ENCODE measurements around the gene CAMK2D. TPM values are rescaled to one million over a fixed set of nuclear protein-coding genes. Genes with fewer than 3 reads are reported as not detected.

CAMK2D gene
- total and polyA plus RNA-seq, 10 donors: 5.9 to 44.2 (median 33.3) TPM

DNA sequence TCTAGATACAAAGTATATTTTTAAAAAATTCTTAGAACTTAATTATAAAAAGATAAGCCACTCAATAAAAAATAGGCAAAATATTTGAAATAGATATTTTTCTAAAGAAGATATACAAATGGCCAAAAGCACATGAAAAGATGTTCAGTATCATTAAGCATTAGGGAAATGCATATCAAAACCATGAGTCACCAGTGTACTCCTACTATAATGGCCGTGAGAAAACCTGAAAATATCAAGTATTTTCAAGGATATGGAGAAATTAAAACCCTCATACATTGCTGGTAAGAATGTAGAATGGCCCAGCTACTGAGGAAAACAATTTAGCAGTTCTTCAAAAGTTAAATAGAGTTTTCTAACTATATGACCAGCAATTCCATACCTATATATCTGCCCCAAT is 337.9 kb downstream of the CAMK2D start:
- H3K9me3 ChIP-seq: peaks cover 0 to 48% (median 24%) of the 10 kb centered on the region in 8 donors
- TF ChIP-seq, protein P1, sequence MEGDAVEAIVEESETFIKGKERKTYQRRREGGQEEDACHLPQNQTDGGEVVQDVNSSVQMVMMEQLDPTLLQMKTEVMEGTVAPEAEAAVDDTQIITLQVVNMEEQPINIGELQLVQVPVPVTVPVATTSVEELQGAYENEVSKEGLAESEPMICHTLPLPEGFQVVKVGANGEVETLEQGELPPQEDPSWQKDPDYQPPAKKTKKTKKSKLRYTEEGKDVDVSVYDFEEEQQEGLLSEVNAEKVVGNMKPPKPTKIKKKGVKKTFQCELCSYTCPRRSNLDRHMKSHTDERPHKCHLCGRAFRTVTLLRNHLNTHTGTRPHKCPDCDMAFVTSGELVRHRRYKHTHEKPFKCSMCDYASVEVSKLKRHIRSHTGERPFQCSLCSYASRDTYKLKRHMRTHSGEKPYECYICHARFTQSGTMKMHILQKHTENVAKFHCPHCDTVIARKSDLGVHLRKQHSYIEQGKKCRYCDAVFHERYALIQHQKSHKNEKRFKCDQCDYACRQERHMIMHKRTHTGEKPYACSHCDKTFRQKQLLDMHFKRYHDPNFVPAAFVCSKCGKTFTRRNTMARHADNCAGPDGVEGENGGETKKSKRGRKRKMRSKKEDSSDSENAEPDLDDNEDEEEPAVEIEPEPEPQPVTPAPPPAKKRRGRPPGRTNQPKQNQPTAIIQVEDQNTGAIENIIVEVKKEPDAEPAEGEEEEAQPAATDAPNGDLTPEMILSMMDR (IDR thresholded peaks at IDR 0.05 in 8 of 11, conservative IDR thresholded peaks at IDR 0.05 in 3 of 11): no peak
- TF ChIP-seq POLR2A (IDR thresholded peaks at IDR 0.05): no peak
- no peak for TF ChIP-seq POLR2AphosphoS5 (IDR thresholded peaks at IDR 0.05)
- H3K27ac ChIP-seq: no peak overlapping the region
- H3K27me3 ChIP-seq (replicated peaks in 1 of 7): no peaks in the 10 kb centered on the region
- 55 to 88% (median 77%) methylated on average over 1 of the region's 1 CpG for WGBS, 5 donors
- DNase-seq: no peak
- H3K4me3 ChIP-seq: no peak overlapping the region
- no peaks in the 10 kb centered on the region for H3K4me1 ChIP-seq
- intact Hi-C loops (cut with DNase I; ENCODE audit: low total_unique reads): no loop called here
- H3K36me3 ChIP-seq: no peaks in the 10 kb centered on the region

DNA sequence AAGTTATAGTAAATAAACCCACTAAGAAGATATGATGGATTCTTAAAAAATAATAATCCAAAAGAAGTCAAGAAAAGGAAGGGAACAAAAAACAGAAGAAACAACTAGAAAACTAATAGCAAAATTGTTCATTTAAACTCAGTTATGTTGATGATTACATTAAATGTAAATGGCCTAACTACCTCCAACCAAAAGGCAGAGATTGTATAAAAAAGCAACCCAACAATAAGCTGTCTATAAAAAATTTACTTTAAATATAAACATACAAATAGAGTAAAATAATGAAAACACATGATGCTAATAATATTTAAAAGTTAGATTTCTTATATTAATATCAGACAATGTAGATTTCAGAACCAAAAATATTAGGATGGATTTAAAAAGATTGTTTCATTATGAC is 340.6 kb downstream of the CAMK2D start:
- Histone ChIP-seq H3K9me3 (peaks cover 0 to 48% (median 24%) of the 10 kb centered on the region in 8 donors), H3K36me3 (no peaks in the 10 kb centered on the region), H3K4me1 (no peaks in the 10 kb centered on the region), H3K4me3 (no peak overlapping the region), H3K27ac (no peak overlapping the region), H3K27me3 (replicated peaks in 1 of 7) (no peaks in the 10 kb centered on the region)
- TF ChIP-seq POLR2AphosphoS5 (IDR thresholded peaks at IDR 0.05) (no peak), POLR2A (IDR thresholded peaks at IDR 0.05) (no peak)
- TF ChIP-seq, protein P1 (IDR thresholded peaks at IDR 0.05 in 8 of 11, conservative IDR thresholded peaks at IDR 0.05 in 3 of 11): no peak
- intact Hi-C loops (cut with DNase I; ENCODE audit: low total_unique reads): no loop called here
- no peak for DNase-seq

DNA sequence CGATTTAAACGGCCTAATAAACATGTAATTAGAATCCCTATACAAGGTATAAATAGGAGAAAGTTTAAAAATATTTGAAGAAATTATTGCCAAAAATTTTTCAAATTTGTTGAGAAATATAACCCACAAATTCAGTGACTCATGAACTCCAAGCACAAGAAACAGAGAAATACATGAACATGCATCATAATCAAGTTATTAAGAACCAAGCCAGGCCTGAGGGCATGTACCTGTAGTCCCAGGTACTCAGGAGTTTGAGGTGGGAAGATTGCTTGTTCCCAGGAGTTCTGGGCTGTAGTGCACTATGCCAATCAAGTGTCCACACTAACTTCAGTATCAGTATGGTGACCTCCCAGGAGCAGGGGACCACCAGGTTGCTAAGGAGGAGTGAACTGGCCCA is 341.9 kb downstream of the CAMK2D start:
- 81 to 93% (median 85%) methylated on average over 2 of the region's 2 CpGs for WGBS, 5 donors
- Histone ChIP-seq H3K27me3 (replicated peaks in 1 of 7) (no peaks in the 10 kb centered on the region), H3K36me3 (no peaks in the 10 kb centered on the region), H3K27ac (no peak overlapping the region), H3K4me1 (no peaks in the 10 kb centered on the region), H3K9me3 (peaks cover 0 to 44% (median 24%) of the 10 kb centered on the region in 8 donors), H3K4me3 (no peak overlapping the region)
- no peak for TF ChIP-seq POLR2A (IDR thresholded peaks at IDR 0.05)
- no peak for TF ChIP-seq POLR2AphosphoS5 (IDR thresholded peaks at IDR 0.05)
- TF ChIP-seq, protein P1 (IDR thresholded peaks at IDR 0.05 in 8 of 11, conservative IDR thresholded peaks at IDR 0.05 in 3 of 11): no peak
- DNase-seq: no peak
- intact Hi-C loops (cut with DNase I; ENCODE audit: low total_unique reads): no loop called here

DNA sequence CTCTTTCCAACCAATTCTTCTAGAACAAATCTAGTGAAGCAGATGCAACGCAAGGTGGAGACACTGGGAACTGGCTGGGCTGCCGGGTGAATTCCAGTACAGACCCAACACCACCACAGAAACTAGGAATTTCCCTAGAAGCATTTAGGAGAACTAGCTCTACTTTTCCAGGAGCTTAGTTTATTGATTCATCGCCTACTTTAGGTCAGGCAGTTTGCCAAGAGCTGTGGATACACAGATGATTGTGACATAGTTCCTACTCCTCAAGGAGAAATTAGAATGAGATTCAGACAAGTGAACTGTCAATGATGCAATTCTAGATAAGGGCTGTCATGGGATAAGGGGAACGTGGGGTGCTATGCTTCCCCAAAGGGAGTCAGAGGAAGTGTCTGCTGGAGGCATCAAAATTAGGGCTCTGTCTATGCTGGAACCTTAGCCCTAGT is 350.0 kb downstream of the CAMK2D start:
- Histone ChIP-seq H3K27ac (no peak overlapping the region), H3K27me3 (replicated peaks in 1 of 7) (no peaks in the 10 kb centered on the region), H3K4me1 (no peaks in the 10 kb centered on the region), H3K36me3 (no peaks in the 10 kb centered on the region), H3K9me3 (no peaks in the 10 kb centered on the region), H3K4me3 (no peak overlapping the region)
- no peak for TF ChIP-seq POLR2A (IDR thresholded peaks at IDR 0.05)
- TF ChIP-seq, protein P1 (IDR thresholded peaks at IDR 0.05 in 8 of 11, conservative IDR thresholded peaks at IDR 0.05 in 3 of 11): no peak
- no peak for TF ChIP-seq POLR2AphosphoS5 (IDR thresholded peaks at IDR 0.05)
- no peak for DNase-seq
- intact Hi-C loops (cut with DNase I; ENCODE audit: low total_unique reads): no loop called here
- 55 to 68% (median 59%) methylated on average over 4 of the region's 4 CpGs for WGBS, 5 donors
